ENCODE measurements around the gene CLIP2.
"Not testable (repeated sequence)": the region's sequence is repeated elsewhere in the genome, so short reads cannot be mapped to it uniquely, and the experiment has no call there.

CLIP2 gene

GRCh38 chr7:74329225-74329624 lies 40.0 kb downstream of the CLIP2 start:
- TF ChIP-seq, protein P1, sequence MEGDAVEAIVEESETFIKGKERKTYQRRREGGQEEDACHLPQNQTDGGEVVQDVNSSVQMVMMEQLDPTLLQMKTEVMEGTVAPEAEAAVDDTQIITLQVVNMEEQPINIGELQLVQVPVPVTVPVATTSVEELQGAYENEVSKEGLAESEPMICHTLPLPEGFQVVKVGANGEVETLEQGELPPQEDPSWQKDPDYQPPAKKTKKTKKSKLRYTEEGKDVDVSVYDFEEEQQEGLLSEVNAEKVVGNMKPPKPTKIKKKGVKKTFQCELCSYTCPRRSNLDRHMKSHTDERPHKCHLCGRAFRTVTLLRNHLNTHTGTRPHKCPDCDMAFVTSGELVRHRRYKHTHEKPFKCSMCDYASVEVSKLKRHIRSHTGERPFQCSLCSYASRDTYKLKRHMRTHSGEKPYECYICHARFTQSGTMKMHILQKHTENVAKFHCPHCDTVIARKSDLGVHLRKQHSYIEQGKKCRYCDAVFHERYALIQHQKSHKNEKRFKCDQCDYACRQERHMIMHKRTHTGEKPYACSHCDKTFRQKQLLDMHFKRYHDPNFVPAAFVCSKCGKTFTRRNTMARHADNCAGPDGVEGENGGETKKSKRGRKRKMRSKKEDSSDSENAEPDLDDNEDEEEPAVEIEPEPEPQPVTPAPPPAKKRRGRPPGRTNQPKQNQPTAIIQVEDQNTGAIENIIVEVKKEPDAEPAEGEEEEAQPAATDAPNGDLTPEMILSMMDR (IDR thresholded peaks at IDR 0.05), result no peak
- Mint-ChIP-seq H3K27ac (no peak overlapping the region), H3K27me3 (ENCODE audit: low read depth, poor library complexity) (peaks cover 4% of the 10 kb centered on the region), H3K9me3 (no peaks in the 10 kb centered on the region), H3K4me3 (no peak overlapping the region), H3K36me3 (ENCODE audit: low read depth) (peaks cover 18% of the 10 kb centered on the region), H3K4me1 (peaks cover 8% of the 10 kb centered on the region)
- no peak for DNase-seq

- no peak for DNase-seq
- TF ChIP-seq, protein P1 (IDR thresholded peaks at IDR 0.05), result no peak
- Mint-ChIP-seq H3K27ac (no peak overlapping the region), H3K4me1 (peaks cover 4% of the 10 kb centered on the region), H3K9me3 (no peaks in the 10 kb centered on the region), H3K27me3 (ENCODE audit: low read depth, poor library complexity) (peaks cover 4% of the 10 kb centered on the region), H3K4me3 (no peak overlapping the region), H3K36me3 (ENCODE audit: low read depth) (peaks cover 18% of the 10 kb centered on the region)
These were observed 43.4 kb downstream of the CLIP2 start for GRCh38 chr7:74332373-74333176.

DNA sequence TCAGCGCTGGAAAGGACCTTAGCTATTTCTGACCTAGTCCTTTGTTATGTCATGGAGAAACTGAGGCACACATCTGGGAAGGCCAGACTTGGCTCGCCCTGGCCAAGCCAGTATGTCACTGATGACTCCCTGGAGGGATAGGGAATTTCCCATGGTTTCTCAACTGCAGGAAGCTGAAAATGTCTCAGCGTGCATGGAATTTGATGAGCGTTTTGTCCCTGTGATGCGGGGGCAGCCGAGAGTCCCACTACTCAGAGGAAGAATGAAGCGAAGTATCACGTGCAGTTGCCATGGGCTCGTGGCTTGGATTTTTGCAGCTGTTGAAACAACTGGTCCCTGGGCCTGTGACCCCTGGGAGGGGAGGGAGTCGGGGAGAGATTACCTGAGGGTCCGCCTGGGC lies 44.8 kb downstream of the CLIP2 start:
- TF ChIP-seq, protein P1 (IDR thresholded peaks at IDR 0.05), result no peak
- Mint-ChIP-seq H3K4me1 (peaks cover 4% of the 10 kb centered on the region), H3K9me3 (no peaks in the 10 kb centered on the region), H3K36me3 (ENCODE audit: low read depth) (peaks cover 14% of the 10 kb centered on the region), H3K27me3 (ENCODE audit: low read depth, poor library complexity) (no peaks in the 10 kb centered on the region), H3K27ac (peak overlapping the region; percentile 50), H3K4me3 (no peak overlapping the region)
- DNase-seq, result no peak

DNA sequence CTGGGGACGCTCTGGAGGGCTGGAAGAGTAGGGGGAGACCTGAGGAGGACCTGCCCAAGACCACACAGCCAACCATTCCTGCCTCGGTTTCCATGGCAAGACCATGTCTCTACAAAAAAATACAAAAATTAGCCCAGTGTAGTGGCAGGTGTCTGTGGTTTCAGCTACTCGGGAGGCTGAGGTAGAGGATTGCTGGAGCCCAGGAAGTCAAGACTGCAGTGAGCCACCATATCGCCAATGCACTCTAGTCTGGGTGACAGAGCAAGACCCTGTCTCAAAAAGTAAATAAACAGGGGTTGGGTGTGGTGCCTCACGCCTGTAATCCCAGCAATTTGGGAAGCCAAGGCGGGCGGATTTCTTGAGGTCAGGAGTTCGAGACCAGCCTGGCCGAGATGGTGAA lies 48.7 kb downstream of the CLIP2 start:
- no peaks in the 10 kb centered on the region for H3K9me3 Mint-ChIP-seq
- H3K36me3 Mint-ChIP-seq (ENCODE audit: low read depth), result peaks cover 13% of the 10 kb centered on the region
- no peaks in the 10 kb centered on the region for H3K4me1 Mint-ChIP-seq
- no peaks in the 10 kb centered on the region for H3K27me3 Mint-ChIP-seq (ENCODE audit: low read depth, poor library complexity)
- no peak overlapping the region for H3K27ac Mint-ChIP-seq
- TF ChIP-seq, protein P1 (IDR thresholded peaks at IDR 0.05), result no peak
- DNase-seq, result no peak
- no peak overlapping the region for H3K4me3 Mint-ChIP-seq

DNA sequence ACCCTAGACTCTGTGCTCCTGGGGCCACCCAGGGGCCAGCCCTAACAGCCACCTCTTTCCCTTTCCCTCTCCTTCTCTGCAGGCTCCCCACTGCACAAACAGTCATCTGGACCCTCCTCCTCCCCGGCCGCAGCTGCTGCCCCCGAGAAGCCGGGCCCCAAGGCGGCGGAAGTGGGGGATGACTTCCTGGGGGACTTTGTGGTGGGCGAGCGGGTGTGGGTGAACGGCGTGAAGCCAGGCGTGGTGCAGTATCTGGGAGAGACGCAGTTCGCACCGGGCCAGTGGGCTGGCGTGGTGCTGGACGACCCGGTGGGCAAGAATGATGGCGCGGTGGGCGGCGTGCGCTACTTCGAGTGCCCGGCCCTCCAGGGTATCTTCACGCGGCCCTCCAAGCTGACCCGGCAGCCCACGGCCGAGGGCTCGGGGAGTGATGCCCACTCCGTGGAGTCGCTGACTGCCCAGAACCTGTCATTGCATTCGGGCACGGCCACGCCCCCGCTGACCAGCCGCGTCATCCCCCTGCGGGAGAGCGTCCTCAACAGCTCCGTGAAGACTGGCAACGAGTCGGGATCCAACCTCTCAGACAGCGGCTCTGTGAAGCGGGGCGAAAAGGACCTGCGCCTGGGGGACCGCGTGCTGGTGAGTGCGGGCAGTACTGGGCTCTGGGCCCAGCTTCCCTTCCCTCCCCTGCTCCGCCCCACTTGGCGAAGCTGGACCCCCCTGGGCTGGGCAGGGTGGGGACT lies 49.3 kb downstream of the CLIP2 start:
- H3K27ac Mint-ChIP-seq, result no peak overlapping the region
- no peaks in the 10 kb centered on the region for H3K27me3 Mint-ChIP-seq (ENCODE audit: low read depth, poor library complexity)
- no peak overlapping the region for H3K4me3 Mint-ChIP-seq
- H3K9me3 Mint-ChIP-seq, result no peaks in the 10 kb centered on the region
- TF ChIP-seq, protein P1 (IDR thresholded peaks at IDR 0.05), result no peak
- DNase-seq, result no peak
- H3K4me1 Mint-ChIP-seq, result no peaks in the 10 kb centered on the region
- H3K36me3 Mint-ChIP-seq (ENCODE audit: low read depth), result peaks cover 17% of the 10 kb centered on the region

DNA sequence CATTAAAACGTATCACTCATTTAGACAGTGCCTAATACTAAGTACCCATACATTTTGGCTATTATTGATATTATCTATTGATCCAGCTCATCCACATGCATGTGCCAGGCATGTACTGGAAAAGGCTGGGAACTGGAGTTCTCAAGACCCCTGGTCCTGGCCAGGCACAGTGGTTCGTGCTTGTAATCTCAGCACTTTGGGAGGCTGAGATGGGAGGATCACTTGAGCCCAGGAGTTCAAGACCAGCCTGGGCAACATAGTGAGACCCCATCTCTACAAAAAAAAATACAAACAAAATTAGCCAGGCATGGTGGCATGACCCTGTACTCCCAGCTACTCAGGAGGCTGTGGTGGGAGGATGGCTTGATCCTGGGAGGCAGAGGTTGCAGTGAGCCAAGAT lies 50.4 kb downstream of the CLIP2 start:
- H3K36me3 Mint-ChIP-seq (ENCODE audit: low read depth), result peaks cover 14% of the 10 kb centered on the region
- H3K27ac Mint-ChIP-seq; H3K4me3 Mint-ChIP-seq; DNase-seq; H3K9me3 Mint-ChIP-seq; H3K27me3 Mint-ChIP-seq (ENCODE audit: low read depth, poor library complexity); H3K4me1 Mint-ChIP-seq: not testable (repeated sequence)
